Mesothelial cell of epicardium (in vitro differentiated cells): ENCODE data around the gene LRMDA. TPM values are rescaled to one million over a fixed set of nuclear protein-coding genes. Genes with fewer than 3 reads are reported as not detected.
A peak's percentile ranks its signal among the peaks of the same experiment; 100 is the strongest.

Experiments
- DNase-seq, 2 experiments: peaks; one replicate each; pipeline ENCODE4 v3.0.0; 2021; ENCODE audit warnings: low spot score in 2 of 2; ENCODE audit not compliant: unreplicated experiment in 2 of 2
- H3K27ac Mint-ChIP-seq: 2 replicates; pipeline ENCODE4 v1.8.0; 2021; ENCODE audit warnings: mixed read lengths
- H3K27me3 Mint-ChIP-seq: 2 replicates; pipeline ENCODE4 v1.8.0; 2021; ENCODE audit warnings: low read depth, mixed read lengths
- H3K36me3 Mint-ChIP-seq: 2 replicates; pipeline ENCODE4 v1.8.0; 2021; ENCODE audit warnings: mixed read lengths
- H3K4me1 Mint-ChIP-seq: 2 replicates; pipeline ENCODE4 v1.8.0; 2021; ENCODE audit warnings: mixed read lengths
- H3K4me3 Mint-ChIP-seq: 2 replicates; pipeline ENCODE4 v1.8.0; 2021; ENCODE audit warnings: mild to moderate bottlenecking, moderate library complexity, mixed read lengths
- H3K9me3 Mint-ChIP-seq: 2 replicates; pipeline ENCODE4 v1.8.0; 2021; ENCODE audit warnings: mixed read lengths
- CTCF ChIP-seq: fragments of 200-600 bp; sonication (generic); IDR thresholded peaks from one replicate; pipeline ENCODE4 v1.5.0; 2021; ENCODE audit warnings: antibody characterized with exemption; ENCODE audit not compliant: unreplicated experiment
- total RNA-seq: library from RNA; stranded (reverse); gene quantifications from 3 replicates; pipeline ENCODE4 v1.2.1, GENCODE V29; 2021

The LRMDA gene
- total RNA-seq, 1 donor from 2014 or later: 2.0 TPM

- Mint-ChIP-seq H3K27ac (no peak overlapping the region), H3K4me1 (peaks cover 19% of the 10 kb centered on the region), H3K27me3 (no peaks in the 10 kb centered on the region), H3K9me3 (no peaks in the 10 kb centered on the region), H3K36me3 (no peaks in the 10 kb centered on the region), H3K4me3 (no peak overlapping the region)
- TF ChIP-seq CTCF: no peak
- no peak for DNase-seq
Observed at GRCh38 chr10:76327441-76327840, 896.0 kb downstream of the LRMDA start.

GRCh38 chr10:76328348-76328747, 896.9 kb downstream of the LRMDA start:
- no peak for TF ChIP-seq CTCF
- Mint-ChIP-seq H3K36me3 (no peaks in the 10 kb centered on the region), H3K27me3 (no peaks in the 10 kb centered on the region), H3K4me1 (peaks cover 19% of the 10 kb centered on the region), H3K4me3 (no peak overlapping the region), H3K27ac (no peak overlapping the region), H3K9me3 (no peaks in the 10 kb centered on the region)
- DNase-seq: no peak

GRCh38 chr10:76329891-76330575, 898.6 kb downstream of the LRMDA start:
- TF ChIP-seq CTCF: no peak
- peak overlapping the region; percentile 67 for H3K27ac Mint-ChIP-seq
- DNase-seq: no peak
- no peaks in the 10 kb centered on the region for H3K9me3 Mint-ChIP-seq
- peaks cover 10% of the 10 kb centered on the region for H3K4me1 Mint-ChIP-seq
- no peaks in the 10 kb centered on the region for H3K36me3 Mint-ChIP-seq
- H3K27me3 Mint-ChIP-seq: no peaks in the 10 kb centered on the region
- H3K4me3 Mint-ChIP-seq: no peak overlapping the region

GRCh38 chr10:76331742-76332141, 900.3 kb downstream of the LRMDA start:
- H3K9me3 Mint-ChIP-seq: no peaks in the 10 kb centered on the region
- H3K36me3 Mint-ChIP-seq: no peaks in the 10 kb centered on the region
- no peaks in the 10 kb centered on the region for H3K27me3 Mint-ChIP-seq
- TF ChIP-seq CTCF: no peak
- DNase-seq: no peak
- no peak overlapping the region for H3K27ac Mint-ChIP-seq
- peaks cover 22% of the 10 kb centered on the region for H3K4me1 Mint-ChIP-seq
- H3K4me3 Mint-ChIP-seq: no peak overlapping the region

GRCh38 chr10:76333326-76333725, 901.9 kb downstream of the LRMDA start:
- H3K27me3 Mint-ChIP-seq: no peaks in the 10 kb centered on the region
- H3K9me3 Mint-ChIP-seq: peaks cover 6% of the 10 kb centered on the region
- H3K36me3 Mint-ChIP-seq: no peaks in the 10 kb centered on the region
- peaks cover 25% of the 10 kb centered on the region for H3K4me1 Mint-ChIP-seq
- DNase-seq: no peak
- no peak overlapping the region for H3K27ac Mint-ChIP-seq
- no peak overlapping the region for H3K4me3 Mint-ChIP-seq
- no peak for TF ChIP-seq CTCF

- no peaks in the 10 kb centered on the region for H3K27me3 Mint-ChIP-seq
- no peak overlapping the region for H3K27ac Mint-ChIP-seq
- no peaks in the 10 kb centered on the region for H3K36me3 Mint-ChIP-seq
- H3K4me1 Mint-ChIP-seq: peaks cover 25% of the 10 kb centered on the region
- no peak for DNase-seq
- H3K4me3 Mint-ChIP-seq: no peak overlapping the region
- peaks cover 6% of the 10 kb centered on the region for H3K9me3 Mint-ChIP-seq
- TF ChIP-seq CTCF: no peak
Observed at GRCh38 chr10:76333796-76334195, 902.4 kb downstream of the LRMDA start.
